GM23248 (cell line): ENCODE data around the gene LRRC9. TPM values are rescaled to one million over a fixed set of nuclear protein-coding genes. Genes with fewer than 3 reads are reported as not detected.
"Not testable (repeated sequence)": the region's sequence is repeated elsewhere in the genome, so short reads cannot be mapped to it uniquely, and the experiment has no call there.

Source experiments
- DNase-seq: peaks from one replicate; pipeline ENCODE4 v3.0.0-alpha.2; 2015
- H2AFZ ChIP-seq: fragments of 200-600 bp; sonication (generic); 2 replicates; pipeline ENCODE4 v1.6.1; 2016; ENCODE audit warnings: antibody characterized with exemption
- H3F3A ChIP-seq: fragments of 200-600 bp; sonication (generic); 2 replicates; pipeline ENCODE4 v1.6.1; 2016; ENCODE audit warnings: mild to moderate bottlenecking, antibody characterized with exemption, mixed run types; ENCODE audit not compliant: insufficient read depth
- H3K27ac ChIP-seq: fragments of 200-600 bp; sonication (generic); 2 replicates; pipeline ENCODE4 v1.5.1; 2016; ENCODE audit warnings: mild to moderate bottlenecking
- H3K27me3 ChIP-seq: fragments of 200-600 bp; sonication (generic); replicated peaks from 2 replicates; pipeline ENCODE4 v1.6.1; 2016; ENCODE audit warnings: mild to moderate bottlenecking; ENCODE audit not compliant: insufficient read depth
- H3K36me3 ChIP-seq: fragments of 200-600 bp; sonication (generic); 2 replicates; pipeline ENCODE4 v1.6.1; 2016; ENCODE audit warnings: low read depth, mild to moderate bottlenecking
- H3K4me1 ChIP-seq: fragments of 200-600 bp; sonication (generic); 2 replicates; pipeline ENCODE4 v1.6.1; 2016; ENCODE audit warnings: mild to moderate bottlenecking; ENCODE audit not compliant: insufficient read depth
- H3K4me2 ChIP-seq: fragments of 200-600 bp; sonication (generic); one replicate; pipeline ENCODE4 v1.6.1; 2016; ENCODE audit warnings: mild to moderate bottlenecking; ENCODE audit not compliant: unreplicated experiment
- H3K4me3 ChIP-seq: fragments of 200-600 bp; sonication (generic); 2 replicates; pipeline ENCODE4 v1.5.1; 2016; ENCODE audit warnings: mild to moderate bottlenecking
- H3K79me2 ChIP-seq: fragments of 200-600 bp; sonication (generic); 2 replicates; pipeline ENCODE4 v1.6.1; 2016; ENCODE audit warnings: mild to moderate bottlenecking; ENCODE audit not compliant: insufficient read depth
- H3K9ac ChIP-seq: fragments of 200-600 bp; sonication (generic); 2 replicates; pipeline ENCODE4 v1.6.1; 2016; ENCODE audit warnings: mild to moderate bottlenecking
- H3K9me2 ChIP-seq: fragments of 200-600 bp; sonication (generic); 2 replicates; pipeline ENCODE4 v1.6.1; 2016; ENCODE audit warnings: mixed run types, mild to moderate bottlenecking, moderate library complexity; ENCODE audit not compliant: insufficient read depth
- H3K9me3 ChIP-seq: fragments of 200-600 bp; sonication (generic); one replicate; pipeline ENCODE4 v1.6.1; 2017; ENCODE audit warnings: low read depth
- H4K20me1 ChIP-seq: fragments of 200-600 bp; sonication (generic); 2 replicates; pipeline ENCODE4 v1.6.0; 2016; ENCODE audit not compliant: insufficient read depth
- EZH2 ChIP-seq: fragments of 200-600 bp; sonication (generic); IDR thresholded peaks from 2 replicates; pipeline ENCODE4 v1.6.1; 2018; ENCODE audit warnings: antibody characterized with exemption, mild to moderate bottlenecking; ENCODE audit not compliant: insufficient read depth, poor library complexity, severe bottlenecking
- EZH2phosphoT487 ChIP-seq: fragments of 200-600 bp; sonication (generic); IDR thresholded peaks from 2 replicates; pipeline ENCODE4 v1.6.1; 2018; ENCODE audit warnings: antibody characterized with exemption, moderate library complexity, mild to moderate bottlenecking, low read depth; ENCODE audit not compliant: insufficient read depth
- WGBS, 2 experiments: methylation state at CpG; one replicate each; pipeline ENCODE4 v1.1.6; 2015 to 2017; ENCODE audit warnings: low lambda C conversion rate in 2 of 2, low coverage in 1 of 2; ENCODE audit errors: missing lambda C conversion rate in 2 of 2; 5-methylcytosine and 5-hydroxymethylcytosine counted together
- in situ Hi-C: fragments of 300-500 bp; cut with MboI; formaldehyde crosslinking; loops from 2 replicates; pipeline ENCODE4 v1.15.0; 2020
- polyA plus RNA-seq: library from polyadenylated mRNA; unstranded; fragments of >200 nt; fragmentation: Nextera tagmentation; extraction: Ambion mirVana; gene quantifications from 2 replicates; pipeline ENCODE4 v1.2.1, GENCODE V29; 2016
- total RNA-seq: library from RNA; depleted of rRNA; stranded (reverse); fragments of >200 nt; shearing (Covaris generic); gene quantifications from 2 replicates; pipeline ENCODE4 v1.2.3, GENCODE V29; 2014

The LRRC9 gene
- total and polyA plus RNA-seq, 2 experiments from 2014 or later, result not detected

GRCh38 chr14:60003991-60004390 lies 84.0 kb downstream of the LRRC9 start:
- Histone ChIP-seq H3F3A (no peaks in the 10 kb centered on the region), H3K9me3 (no peaks in the 10 kb centered on the region), H3K4me1 (no peaks in the 10 kb centered on the region), H3K79me2 (no peaks in the 10 kb centered on the region), H3K27me3 (peaks cover 3% of the 10 kb centered on the region; the same call in 1 of the 2 replicates), H3K9ac (no peak overlapping the region), H3K36me3 (no peaks in the 10 kb centered on the region), H3K27ac (no peak overlapping the region), H4K20me1 (no peaks in the 10 kb centered on the region), H2AFZ (no peak overlapping the region), H3K4me3 (no peak overlapping the region), H3K4me2 (no peak overlapping the region), H3K9me2 (no peaks in the 10 kb centered on the region)
- in situ Hi-C loops, result no loop called here
- no peak for TF ChIP-seq EZH2
- no peak for TF ChIP-seq EZH2phosphoT487
- 49 to 50% methylated on average over 3 of the region's 3 CpGs for WGBS, 2 experiments
- DNase-seq, result no peak

- DNase-seq, result peak; percentile 13
- Histone ChIP-seq H3K27me3 (no peaks in the 10 kb centered on the region; the same call in 1 of the 2 replicates), H2AFZ (no peak overlapping the region), H3K36me3 (no peaks in the 10 kb centered on the region), H3K27ac (no peak overlapping the region), H3K4me3 (no peak overlapping the region), H3K79me2 (no peaks in the 10 kb centered on the region), H3K9ac (no peak overlapping the region), H3K9me3 (no peaks in the 10 kb centered on the region), H4K20me1 (no peaks in the 10 kb centered on the region), H3K4me2 (no peak overlapping the region), H3K4me1 (no peaks in the 10 kb centered on the region), H3K9me2 (no peaks in the 10 kb centered on the region), H3F3A (no peaks in the 10 kb centered on the region)
- in situ Hi-C loops, result no loop called here
- 31 to 34% methylated on average over 1 of the region's 1 CpG for WGBS, 2 experiments
- no peak for TF ChIP-seq EZH2
- no peak for TF ChIP-seq EZH2phosphoT487
Observed at GRCh38 chr14:60008042-60008441, 88.1 kb downstream of the LRRC9 start.

- 1 to 22% methylated on average over 4 of the region's 4 CpGs for WGBS, 2 experiments
- in situ Hi-C loops, result not testable (repeated sequence)
Observed at GRCh38 chr14:60010263-60010662, 90.3 kb downstream of the LRRC9 start.

GRCh38 chr14:60014402-60014801 lies 94.5 kb downstream of the LRRC9 start:
- H3K27ac ChIP-seq, result no peak overlapping the region
- no peaks in the 10 kb centered on the region for H3K9me3 ChIP-seq

More at GRCh38 chr14:60010263-60010662, 90.3 kb downstream of the LRRC9 start:
- not testable (repeated sequence) for H3K4me2 ChIP-seq, H3K79me2 ChIP-seq, H3K9me2 ChIP-seq, DNase-seq, H3K27me3 ChIP-seq, H3K4me3 ChIP-seq, H3K9ac ChIP-seq, H3K9me3 ChIP-seq, H2AFZ ChIP-seq, H4K20me1 ChIP-seq, H3K27ac ChIP-seq, H3K4me1 ChIP-seq, H3F3A ChIP-seq, H3K36me3 ChIP-seq

GRCh38 chr14:60021619-60022018 lies 101.7 kb downstream of the LRRC9 start:
- no peak overlapping the region for H3K9ac ChIP-seq
- TF ChIP-seq EZH2phosphoT487, result no peak
- no peak for TF ChIP-seq EZH2
- H4K20me1 ChIP-seq, result no peaks in the 10 kb centered on the region
- no peaks in the 10 kb centered on the region for H3F3A ChIP-seq
- in situ Hi-C loops, result no loop called here
- H2AFZ ChIP-seq, result no peak overlapping the region
- H3K79me2 ChIP-seq, result no peaks in the 10 kb centered on the region
- H3K9me3 ChIP-seq, result no peaks in the 10 kb centered on the region
- DNase-seq, result no peak
- H3K4me3 ChIP-seq, result no peak overlapping the region
- 23 to 29% methylated on average over 2 of the region's 2 CpGs for WGBS, 2 experiments
- no peak overlapping the region for H3K27ac ChIP-seq
- H3K9me2 ChIP-seq, result no peaks in the 10 kb centered on the region
- no peaks in the 10 kb centered on the region for H3K36me3 ChIP-seq
- no peaks in the 10 kb centered on the region for H3K4me1 ChIP-seq
- no peaks in the 10 kb centered on the region for H3K27me3 ChIP-seq
- no peak overlapping the region for H3K4me2 ChIP-seq

More at GRCh38 chr14:60014402-60014801, 94.5 kb downstream of the LRRC9 start:
- no peak overlapping the region for H3K9ac ChIP-seq
- H3F3A ChIP-seq, result no peaks in the 10 kb centered on the region
- H2AFZ ChIP-seq, result no peak overlapping the region
- no peak overlapping the region for H3K4me3 ChIP-seq
- no peaks in the 10 kb centered on the region for H3K27me3 ChIP-seq
- no peaks in the 10 kb centered on the region for H4K20me1 ChIP-seq
- WGBS, 2 experiments, result 8 to 10% methylated on average over 1 of the region's 1 CpG
- no peak for DNase-seq
- H3K4me2 ChIP-seq, result no peak overlapping the region
- no peaks in the 10 kb centered on the region for H3K9me2 ChIP-seq
- no peaks in the 10 kb centered on the region for H3K79me2 ChIP-seq
- no peaks in the 10 kb centered on the region for H3K4me1 ChIP-seq
- no peak for TF ChIP-seq EZH2phosphoT487
- in situ Hi-C loops, result no loop called here
- no peaks in the 10 kb centered on the region for H3K36me3 ChIP-seq
